K562 (cell line): ENCODE data around the gene ATP1A2. TPM values are rescaled to one million over a fixed set of nuclear protein-coding genes. Genes with fewer than 3 reads are reported as not detected.
A peak's percentile ranks its signal among the peaks of the same experiment; 100 is the strongest.

Experiments used
- ASH1L ChIP-seq: fragments of 450-650 bp; IDR thresholded peaks from 2 replicates; pipeline ENCODE4 v1.6.1; 2018; ENCODE audit warnings: borderline replicate concordance, mild to moderate bottlenecking, low read depth; ENCODE audit not compliant: partially characterized antibody
- LARP7 ChIP-seq: fragments of 450-650 bp; IDR thresholded peaks from 2 replicates; pipeline ENCODE4 v1.6.1; 2016
- NBN ChIP-seq: fragments of 450-650 bp; IDR thresholded peaks from 2 replicates; pipeline ENCODE4 v1.6.1; 2016; ENCODE audit warnings: low read depth, mild to moderate bottlenecking
- PKNOX1 ChIP-seq: fragments of 450-650 bp; IDR thresholded peaks from 2 replicates; pipeline ENCODE4 v1.6.1; 2016
- RBM15 ChIP-seq: fragments of 200-400 bp; formaldehyde crosslinking; IDR thresholded peaks from 2 replicates; pipeline ENCODE4 v1.6.1; 2018; ENCODE audit warnings: mild to moderate bottlenecking, low read length, moderate library complexity; ENCODE audit not compliant: insufficient read depth
- RCOR1 ChIP-seq, 2 experiments: IDR thresholded peaks; 2 replicates each; pipeline ENCODE4 v1.6.1; 2012; ENCODE audit warnings: low read depth in 2 of 2, low read length in 2 of 2, borderline replicate concordance in 1 of 2, improper control_type of control experiment in 1 of 2
- SAP30 ChIP-seq: fragments of 200-600 bp; sonication (generic); IDR thresholded peaks from 2 replicates; pipeline ENCODE4 v1.6.1; 2012; ENCODE audit warnings: borderline replicate concordance, low read depth, mild to moderate bottlenecking, moderate library complexity, low read length, control low read depth, inconsistent platforms; ENCODE audit not compliant: insufficient read depth, poor library complexity, severe bottlenecking
- SMAD2 ChIP-seq: fragments of 150-350 bp; IDR thresholded peaks from 2 replicates; pipeline ENCODE4 v1.6.1; 2014; ENCODE audit warnings: low read depth, mild to moderate bottlenecking, low read length
- SMARCA4 ChIP-seq: fragments of 450-650 bp; IDR thresholded peaks from 2 replicates; pipeline ENCODE4 v1.6.1; 2016
- SP1 ChIP-seq: sonication (generic); formaldehyde crosslinking; IDR thresholded peaks from 2 replicates; pipeline ENCODE4 v1.8.1; 2022; ENCODE audit warnings: mild to moderate bottlenecking, missing genetic modification reagents
- TCF7L2 ChIP-seq: fragments of 150-350 bp; IDR thresholded peaks from 2 replicates; pipeline ENCODE4 v1.6.1; 2016; ENCODE audit warnings: low read depth, mild to moderate bottlenecking, low read length, moderate library complexity
- VEZF1 ChIP-seq: fragments of 200-800 bp; sonication (Bioruptor generic); IDR thresholded peaks from 2 replicates; pipeline ENCODE4 v1.6.1; 2017; ENCODE audit warnings: missing genetic modification characterization, missing compliant biosample characterization
- XRCC4 ChIP-seq: IDR thresholded peaks from one replicate; pipeline ENCODE4 v1.6.1; 2011; ENCODE audit not compliant: insufficient read depth, insufficient read length; ENCODE audit errors: extremely low read depth
- ZBTB7A ChIP-seq: IDR thresholded peaks from 2 replicates; pipeline ENCODE4 v1.6.1; 2011; ENCODE audit warnings: low read depth, mild to moderate bottlenecking, low read length, moderate library complexity, borderline replicate concordance; ENCODE audit not compliant: control insufficient read depth
- ZNF121 ChIP-seq: sonication (generic); formaldehyde crosslinking; conservative IDR thresholded peaks from 2 replicates; pipeline ENCODE4 v1.8.0; 2022; ENCODE audit warnings: missing genetic modification reagents
- polyA plus RNA-seq, 8 experiments: library from polyadenylated mRNA; depleted of rRNA in 4 of 8; stranded (reverse) in 5 of 8; unstranded in 3 of 8; fragments of >200 nt; fragmentation: Nextera tagmentation in 2 of 8; fragmentation: Illumina TruSeq in 1 of 8; extraction: Ambion mirVana in 2 of 8; extraction: Trizol in 1 of 8; gene quantifications; 2 replicates each; pipeline versions ENCODE4 v1.2.1 to v1.2.3, GENCODE V29; 2011 to 2014; ENCODE audit warnings: inconsistent platforms in 1 of 8, missing spikeins in 1 of 8
- total RNA-seq, 7 experiments: library from RNA; depleted of rRNA in 6 of 7; stranded (reverse); fragments of >200 nt in 6 of 7; fragmentation: Illumina TruSeq in 2 of 7; extraction: Trizol in 2 of 7; gene quantifications; 2 replicates each; pipeline versions ENCODE4 v1.2.1 to v1.2.3, GENCODE V29; 2011 to 2021; ENCODE audit warnings: low replicate concordance in 1 of 7
- TF ChIP-seq, protein P1 (sequence below): sonication (generic); formaldehyde crosslinking; IDR thresholded peaks from 2 replicates; pipeline ENCODE4 v1.9.0; 2022; ENCODE audit warnings: mild to moderate bottlenecking, missing genetic modification reagents
- TF ChIP-seq, protein P2 (sequence below): fragments of 250-450 bp; sonication (Bioruptor Pico); IDR thresholded peaks from 2 replicates; pipeline ENCODE4 v1.4.0; 2020; ENCODE audit warnings: mild to moderate bottlenecking, moderate library complexity
- TF ChIP-seq, protein P3 (sequence below): fragments of 250-450 bp; sonication (Bioruptor Pico); IDR thresholded peaks from 2 replicates; pipeline ENCODE4 v1.8.0; 2021; ENCODE audit warnings: moderate library complexity, mild to moderate bottlenecking, inconsistent platforms

The ATP1A2 gene
- total and polyA plus RNA-seq, 9 of the 15 experiments (the other 6 are each of a cell fraction or from before 2014, with no cell fraction given), result 0.04 to 0.11 (median 0.09) TPM; not detected in 6

DNA sequence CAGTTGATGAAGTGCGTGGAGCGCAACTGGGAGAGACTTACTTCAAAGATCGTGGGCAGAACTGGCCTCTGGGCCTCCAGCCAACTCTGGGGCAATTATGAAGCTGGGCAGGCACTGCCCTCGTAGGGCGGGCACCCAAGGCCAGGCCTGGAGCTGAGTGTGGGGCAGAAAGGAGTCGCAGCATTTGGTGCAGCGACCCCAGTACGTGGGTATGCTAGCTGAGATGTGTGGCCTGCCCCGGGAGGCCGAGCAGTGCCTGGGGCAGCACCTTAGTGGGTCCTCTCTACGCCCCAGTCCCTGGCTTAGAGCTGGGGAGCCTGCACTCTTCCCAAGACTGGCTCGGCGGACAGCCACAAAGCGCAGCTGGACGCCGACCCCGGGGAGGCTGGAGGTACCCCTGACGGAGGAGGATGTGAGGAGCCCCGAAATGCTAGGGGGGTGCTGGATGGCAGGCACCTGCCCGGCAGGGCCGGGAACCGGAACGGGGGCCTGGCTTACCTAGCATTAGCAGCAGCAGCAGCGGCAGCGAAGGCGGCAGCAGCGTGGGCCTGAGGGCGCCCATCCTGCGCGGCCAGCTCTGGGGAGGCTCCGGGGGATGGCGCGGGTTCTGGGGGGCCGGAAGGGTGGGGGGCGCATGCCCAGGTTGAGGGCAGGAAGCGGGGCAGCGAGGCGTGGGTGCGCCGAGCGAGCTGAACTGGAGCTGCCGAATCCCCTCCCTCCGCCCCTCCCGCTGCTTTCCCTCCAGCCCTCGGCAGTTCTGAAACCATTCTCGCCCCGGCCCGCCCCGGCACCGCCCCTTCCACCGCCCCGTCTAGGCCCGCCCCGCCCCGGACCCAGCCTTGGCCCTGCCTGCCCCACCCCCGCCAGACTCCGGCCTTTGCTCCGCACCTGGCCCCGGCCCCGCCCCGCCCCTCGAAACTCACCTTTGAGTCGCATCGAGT is 17.4 kb upstream of the ATP1A2 start, which contains the start of gene IGSF8 (continued):
- TF ChIP-seq, protein P1, sequence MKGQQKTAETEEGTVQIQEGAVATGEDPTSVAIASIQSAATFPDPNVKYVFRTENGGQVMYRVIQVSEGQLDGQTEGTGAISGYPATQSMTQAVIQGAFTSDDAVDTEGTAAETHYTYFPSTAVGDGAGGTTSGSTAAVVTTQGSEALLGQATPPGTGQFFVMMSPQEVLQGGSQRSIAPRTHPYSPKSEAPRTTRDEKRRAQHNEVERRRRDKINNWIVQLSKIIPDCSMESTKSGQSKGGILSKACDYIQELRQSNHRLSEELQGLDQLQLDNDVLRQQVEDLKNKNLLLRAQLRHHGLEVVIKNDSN (CRISPR knock-in tag), result 0 out of 2 replicates have a peak, but pooled peaks have one; percentile 7
- TF ChIP-seq PKNOX1, result no peak
- TF ChIP-seq ASH1L, result no peak
- no peak for TF ChIP-seq ZNF121 (CRISPR knock-in tag)
- peak; percentile 94 for TF ChIP-seq VEZF1 (CRISPR knock-in tag)
- no peak for TF ChIP-seq XRCC4
- no peak for TF ChIP-seq TCF7L2
- TF ChIP-seq SP1 (CRISPR knock-in tag), result peak; percentile 84
- no peak for TF ChIP-seq NBN
- TF ChIP-seq ZBTB7A, result peak; percentile 11; the same call in 1 of the 2 replicates
- no peak for TF ChIP-seq SMAD2
- no peak for TF ChIP-seq RCOR1 (IDR thresholded peaks at IDR 0.05; ENCODE audit: borderline replicate concordance in 1 of 2, low read depth in 2 of 2, low read length in 2 of 2)
- peak; percentile 31 for TF ChIP-seq SAP30
- TF ChIP-seq, protein P2, sequence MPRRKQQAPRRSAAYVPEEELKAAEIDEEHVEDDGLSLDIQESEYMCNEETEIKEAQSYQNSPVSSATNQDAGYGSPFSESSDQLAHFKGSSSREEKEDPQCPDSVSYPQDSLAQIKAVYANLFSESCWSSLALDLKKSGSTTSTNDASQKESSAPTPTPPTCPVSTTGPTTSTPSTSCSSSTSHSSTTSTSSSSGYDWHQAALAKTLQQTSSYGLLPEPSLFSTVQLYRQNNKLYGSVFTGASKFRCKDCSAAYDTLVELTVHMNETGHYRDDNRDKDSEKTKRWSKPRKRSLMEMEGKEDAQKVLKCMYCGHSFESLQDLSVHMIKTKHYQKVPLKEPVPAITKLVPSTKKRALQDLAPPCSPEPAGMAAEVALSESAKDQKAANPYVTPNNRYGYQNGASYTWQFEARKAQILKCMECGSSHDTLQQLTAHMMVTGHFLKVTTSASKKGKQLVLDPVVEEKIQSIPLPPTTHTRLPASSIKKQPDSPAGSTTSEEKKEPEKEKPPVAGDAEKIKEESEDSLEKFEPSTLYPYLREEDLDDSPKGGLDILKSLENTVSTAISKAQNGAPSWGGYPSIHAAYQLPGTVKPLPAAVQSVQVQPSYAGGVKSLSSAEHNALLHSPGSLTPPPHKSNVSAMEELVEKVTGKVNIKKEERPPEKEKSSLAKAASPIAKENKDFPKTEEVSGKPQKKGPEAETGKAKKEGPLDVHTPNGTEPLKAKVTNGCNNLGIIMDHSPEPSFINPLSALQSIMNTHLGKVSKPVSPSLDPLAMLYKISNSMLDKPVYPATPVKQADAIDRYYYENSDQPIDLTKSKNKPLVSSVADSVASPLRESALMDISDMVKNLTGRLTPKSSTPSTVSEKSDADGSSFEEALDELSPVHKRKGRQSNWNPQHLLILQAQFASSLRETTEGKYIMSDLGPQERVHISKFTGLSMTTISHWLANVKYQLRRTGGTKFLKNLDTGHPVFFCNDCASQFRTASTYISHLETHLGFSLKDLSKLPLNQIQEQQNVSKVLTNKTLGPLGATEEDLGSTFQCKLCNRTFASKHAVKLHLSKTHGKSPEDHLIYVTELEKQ (CRISPR knock-in tag), result no peak
- TF ChIP-seq RBM15, result no peak
- TF ChIP-seq, protein P3, sequence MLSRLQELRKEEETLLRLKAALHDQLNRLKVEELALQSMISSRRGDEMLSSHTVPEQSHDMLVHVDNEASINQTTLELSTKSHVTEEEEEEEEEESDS (CRISPR knock-in tag), result no peak
- no peak for TF ChIP-seq SMARCA4
- TF ChIP-seq LARP7, result no peak
